Transverse colon (tissue), 3 donors: ENCODE results near the gene TSHZ3.

Source experiments
- POLR2A ChIP-seq: fragments of 450-650 bp; IDR thresholded peaks from one replicate; pipeline ENCODE4 v1.6.1; 2016; ENCODE audit warnings: antibody characterized with exemption, mild to moderate bottlenecking, moderate library complexity
- POLR2AphosphoS5 ChIP-seq, 3 donors: sonication (generic); formaldehyde crosslinking; IDR thresholded peaks; one replicate each; pipeline ENCODE4 v1.6.1; 2016; ENCODE audit warnings: antibody characterized with exemption in 3 of 3

GRCh38 chr19:31372246-31372781 lies 23.1 kb upstream of the TSHZ3 start:
- no peak for TF ChIP-seq POLR2AphosphoS5 (IDR thresholded peaks at IDR 0.05)
- no peak for TF ChIP-seq POLR2A
